Measurements from ENCODE around the gene PARP16.
"Not testable (repeated sequence)": the region's sequence is repeated elsewhere in the genome, so short reads cannot be mapped to it uniquely, and the experiment has no call there.

PARP16 gene

DNA sequence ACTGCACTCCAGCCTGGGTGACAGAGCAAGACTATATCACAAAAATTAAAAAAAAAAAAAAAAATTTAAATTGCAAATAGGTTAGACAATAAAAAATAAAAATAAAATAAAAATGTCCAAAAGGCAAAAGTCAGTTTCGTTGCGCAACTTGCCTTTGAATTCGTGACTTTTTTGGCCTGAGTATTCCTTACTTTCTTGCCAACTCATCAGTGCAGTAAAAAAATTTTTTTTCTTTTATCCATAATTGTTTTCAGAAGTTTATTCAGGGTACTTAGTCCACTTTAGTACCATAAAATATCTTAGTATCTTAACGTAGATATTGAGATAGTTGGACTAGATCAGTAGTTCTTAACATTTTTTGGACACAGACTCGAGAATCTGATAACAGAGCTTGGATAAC lies 53.0 kb downstream of the PARP16 start:
- no peak for DNase-seq (ENCODE audit: low spot score)

- no peak for DNase-seq (ENCODE audit: low spot score)
Observed at GRCh38 chr15:65232520-65232919, 54.2 kb downstream of the PARP16 start.

DNA sequence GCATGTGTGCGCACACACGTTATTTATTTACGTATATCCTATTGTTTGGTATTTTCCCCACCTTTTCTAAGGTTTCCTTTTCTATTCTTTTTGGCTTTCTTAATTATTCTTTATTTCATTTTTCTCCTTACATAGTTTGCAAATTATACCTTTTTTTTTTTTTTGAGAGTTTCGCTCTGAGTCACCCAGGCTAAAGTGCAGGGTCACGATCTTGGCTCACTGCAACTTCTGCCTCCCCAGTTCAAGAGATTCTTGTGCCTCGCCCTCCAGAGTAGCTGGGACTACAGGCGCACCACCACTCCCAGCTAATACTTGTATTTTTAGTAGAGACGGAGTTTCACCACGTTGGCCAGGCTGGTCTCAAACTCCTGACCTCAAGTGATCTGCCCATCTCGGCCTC lies 55.4 kb downstream of the PARP16 start:
- no peak for DNase-seq (ENCODE audit: low spot score)

DNA sequence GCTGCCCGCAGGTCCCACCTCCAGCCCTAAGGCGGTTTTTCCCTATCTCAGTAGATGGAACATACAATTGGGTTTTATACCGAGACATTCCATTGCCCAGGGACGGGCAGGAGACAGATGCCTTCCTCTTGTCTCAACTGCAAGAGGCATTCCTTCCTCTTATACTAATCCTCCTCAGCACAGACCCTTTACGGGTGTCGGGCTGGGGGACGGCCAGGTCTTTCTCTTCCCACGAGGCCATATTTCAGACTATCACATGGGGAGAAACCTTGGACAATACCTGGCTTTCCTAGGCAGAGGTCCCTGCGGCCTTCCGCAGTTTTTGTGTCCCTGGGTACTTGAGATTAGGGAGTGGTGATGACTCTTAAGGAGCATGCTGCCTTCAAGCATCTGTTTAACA lies 59.8 kb downstream of the PARP16 start:
- not testable (repeated sequence) for DNase-seq (ENCODE audit: low spot score)

DNA sequence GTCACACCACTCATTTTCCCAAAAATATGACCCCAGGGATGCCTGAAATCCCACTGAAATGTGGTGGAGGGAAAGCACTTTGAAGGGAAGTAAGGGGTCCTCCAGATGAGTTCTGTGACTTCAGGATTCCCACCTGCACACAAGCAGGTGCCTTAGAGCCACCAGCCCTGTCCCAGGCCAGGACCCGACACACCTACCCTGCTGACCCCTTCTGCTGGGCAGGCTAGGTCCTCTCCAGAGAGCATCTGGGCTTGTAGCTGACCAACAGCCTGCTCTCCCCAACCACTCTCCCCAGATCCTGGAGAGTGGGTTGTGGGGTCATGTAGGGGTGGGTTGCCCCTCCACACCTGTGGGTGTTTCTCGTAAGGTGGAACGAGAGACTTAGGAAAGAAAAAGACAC lies 60.5 kb downstream of the PARP16 start:
- no peak for DNase-seq (ENCODE audit: low spot score)

- no peak for DNase-seq (ENCODE audit: low spot score)
Observed at GRCh38 chr15:65223996-65224395, 62.7 kb downstream of the PARP16 start.

GRCh38 chr15:65222891-65223290 lies 63.8 kb downstream of the PARP16 start:
- no peak for DNase-seq (ENCODE audit: low spot score)

DNA sequence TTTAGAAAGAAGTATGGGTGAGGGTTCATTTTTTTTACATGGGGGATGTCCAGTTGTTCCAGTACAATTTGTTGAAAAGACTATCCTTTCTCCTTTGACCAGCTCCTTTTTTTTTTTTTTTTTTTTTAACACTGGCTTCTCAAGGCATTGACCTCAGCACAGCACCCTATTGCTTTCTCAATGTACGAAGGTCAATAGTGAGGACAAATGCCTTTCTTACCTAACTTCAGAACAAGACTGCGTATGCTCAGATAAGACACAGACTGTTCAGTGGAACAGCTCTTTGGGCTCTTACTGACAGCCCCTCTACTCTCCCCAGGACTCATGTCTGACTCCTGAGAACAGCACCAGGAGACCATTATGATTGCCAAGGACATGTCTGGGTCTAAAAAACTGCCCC lies 65.0 kb downstream of the PARP16 start:
- no peak for DNase-seq (ENCODE audit: low spot score)

- DNase-seq (ENCODE audit: low spot score) = no peak
Observed at GRCh38 chr15:65219137-65219536, 67.5 kb downstream of the PARP16 start.

- DNase-seq (ENCODE audit: low spot score) = no peak
Observed at GRCh38 chr15:65217526-65218482, 68.9 kb downstream of the PARP16 start.

DNA sequence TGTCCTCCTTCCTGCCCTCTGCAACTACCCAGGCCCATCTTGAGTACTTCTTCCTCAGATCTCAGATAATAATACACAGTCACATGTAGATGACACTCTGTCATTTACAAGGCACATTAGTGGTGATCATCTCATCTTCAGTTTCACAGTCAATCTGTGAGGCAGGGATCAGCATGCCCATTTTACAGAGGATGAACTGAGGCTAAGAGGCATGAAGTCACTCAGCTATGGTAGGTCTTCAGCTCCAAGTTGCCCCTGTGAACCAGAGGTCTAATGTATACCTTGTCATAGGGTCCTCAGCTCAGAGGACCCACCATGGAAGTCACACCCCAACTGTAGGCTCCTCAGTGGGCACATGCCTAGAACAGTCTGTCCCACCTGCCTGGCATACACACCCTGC lies 71.2 kb downstream of the PARP16 start:
- DNase-seq (ENCODE audit: low spot score) = no peak

DNA sequence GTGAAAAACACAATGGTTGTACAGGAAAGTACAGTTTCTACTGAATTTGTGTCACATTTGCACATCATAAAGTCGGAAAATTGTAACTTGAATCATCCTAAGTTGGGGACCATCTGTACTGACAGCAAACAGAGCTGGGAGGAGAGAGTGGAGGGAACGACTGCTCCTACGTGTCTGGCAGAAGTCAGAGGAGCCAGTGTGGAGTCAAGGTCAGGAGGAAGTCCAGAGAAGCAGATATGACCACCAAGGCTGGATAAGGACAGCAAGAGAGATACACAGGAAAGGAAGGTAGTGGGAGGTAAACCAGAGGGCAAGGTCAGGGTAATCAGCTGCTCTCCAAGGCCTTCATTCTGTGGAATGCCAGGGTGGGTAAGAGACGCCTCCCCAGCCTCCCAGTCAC lies 72.7 kb downstream of the PARP16 start:
- DNase-seq (ENCODE audit: low spot score) = no peak

DNA sequence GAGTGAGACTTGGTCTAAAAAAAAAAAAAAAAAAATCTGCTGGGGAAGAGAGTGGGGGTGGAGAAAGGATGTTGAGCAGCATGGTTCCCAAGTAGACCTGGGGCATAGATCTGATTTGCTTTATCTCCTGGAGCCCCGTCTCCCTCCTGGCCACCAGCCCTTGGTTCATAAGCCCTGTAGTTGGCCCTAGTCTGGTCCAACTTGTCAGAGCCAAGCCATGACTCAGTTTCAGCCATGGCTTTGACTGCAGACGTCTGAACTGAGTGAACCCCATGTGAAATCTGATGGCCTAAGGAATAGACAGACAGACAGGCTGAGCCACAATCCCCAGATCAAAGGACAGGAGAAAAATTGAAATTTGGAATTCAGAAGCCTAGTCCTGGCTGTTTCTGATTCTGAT lies 73.4 kb downstream of the PARP16 start:
- DNase-seq (ENCODE audit: low spot score) = no peak

DNA sequence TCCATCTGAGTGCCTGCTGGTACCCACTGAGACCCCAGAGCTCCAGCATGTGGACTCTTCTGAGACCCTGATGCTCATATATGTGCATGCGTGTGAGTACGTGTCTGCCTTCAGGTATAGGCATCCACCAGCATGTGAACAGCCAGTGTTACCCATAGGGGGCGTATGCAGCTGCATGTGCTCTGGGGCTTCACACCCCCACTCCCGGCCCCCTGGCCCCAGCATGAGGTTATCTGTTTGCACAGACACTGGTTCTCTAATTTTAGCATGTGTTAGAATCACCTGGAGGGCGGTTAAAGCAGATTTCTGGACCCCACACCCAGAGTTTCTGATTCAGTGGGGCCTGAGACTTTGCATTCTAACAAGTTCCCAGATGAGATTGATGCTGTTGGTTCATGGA lies 74.6 kb downstream of the PARP16 start:
- DNase-seq (ENCODE audit: low spot score) = no peak

DNA sequence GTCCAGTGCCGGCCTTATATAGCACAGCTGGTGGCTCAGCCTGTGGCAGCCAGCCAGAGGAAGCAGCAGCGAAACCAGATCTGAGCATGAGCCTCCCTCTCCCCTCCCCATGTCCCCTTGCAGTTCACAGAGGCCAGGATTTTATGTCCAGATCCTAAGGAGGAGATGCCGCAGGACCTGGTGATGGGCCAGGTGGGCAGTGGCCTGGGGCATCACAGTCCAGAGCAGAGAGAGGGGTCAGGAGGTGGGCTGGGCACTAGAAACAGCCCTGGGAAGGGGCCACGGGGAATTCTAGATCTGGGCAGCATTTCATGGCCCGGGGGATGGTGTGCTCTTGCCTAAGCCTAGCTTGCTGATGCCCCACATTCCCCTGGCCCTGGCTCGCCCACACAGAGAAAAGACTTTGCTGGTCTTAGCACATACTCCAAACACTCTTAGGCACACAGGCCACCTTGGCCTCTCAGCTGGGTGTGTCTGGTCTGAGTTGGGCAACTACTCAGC lies 75.2 kb downstream of the PARP16 start:
- no peak for DNase-seq (ENCODE audit: low spot score)

DNA sequence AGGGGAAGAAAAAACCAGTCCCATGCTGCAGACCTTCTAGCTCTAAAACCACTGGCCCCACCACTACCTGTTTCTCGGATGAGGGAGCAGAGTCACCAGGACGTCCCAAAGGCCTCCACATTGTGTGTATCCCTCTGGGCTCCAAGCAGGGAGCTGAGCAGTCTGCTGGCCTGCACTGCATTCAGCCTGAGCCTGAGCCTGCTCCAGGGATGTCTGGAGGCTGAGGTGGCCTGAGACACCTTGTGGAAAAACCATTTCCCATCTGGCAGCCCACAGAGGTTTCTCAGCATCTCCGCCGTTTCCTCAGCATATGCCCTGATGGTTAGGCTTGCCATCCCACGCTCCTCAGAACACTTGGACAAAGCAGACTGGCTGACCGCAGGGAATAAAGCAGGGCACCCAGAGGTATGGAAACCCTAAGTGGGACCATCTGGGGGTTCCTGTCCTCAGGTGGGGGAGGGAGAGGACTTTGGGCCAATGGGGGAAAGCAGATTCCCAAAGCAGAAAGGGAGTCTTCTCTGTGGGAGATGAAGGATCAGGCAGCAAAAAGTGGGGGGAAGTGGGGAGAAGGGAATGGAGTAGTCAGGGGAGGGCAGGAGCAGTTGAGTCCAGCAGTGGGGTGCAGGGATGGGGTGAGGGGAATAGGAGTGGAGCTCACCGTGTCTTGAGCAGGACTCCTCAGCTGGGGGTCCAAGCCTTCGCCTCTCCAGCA lies 75.8 kb downstream of the PARP16 start, which contains the start of gene CILP:
CILP (minus strand) TSS at position 704 of the 712 bp plus-strand sequence. CDS start 1,718 bp downstream, outside the sequence.
- DNase-seq (ENCODE audit: low spot score) = no peak

GRCh38 chr15:65209701-65210643 lies 76.7 kb downstream of the PARP16 start:
- no peak for DNase-seq (ENCODE audit: low spot score)

GRCh38 chr15:65208647-65209046 lies 78.0 kb downstream of the PARP16 start:
- DNase-seq (ENCODE audit: low spot score) = no peak
